IMR-90 (cell line): ENCODE measurements around the gene RAB3IL1. TPM values are rescaled to one million over a fixed set of nuclear protein-coding genes. Genes with fewer than 3 reads are reported as not detected.

Source experiments
- ATAC-seq: fragments of 200-7000 bp; cut with Tn5 transposase; 2 replicates; pipeline ENCODE4 v1.9.1; 2020; ENCODE audit warnings: low read depth, mild to moderate bottlenecking, moderate library complexity
- BruUV-seq: library from RNA; stranded (reverse); fragments of 400-500 nt; replicated peaks from 2 replicates; lab custom pipeline; 2021; lab: Mats Ljungman, UMichigan
- CTCF ChIA-PET: fragments of 300-600 bp; formaldehyde crosslinking; extraction: SDS; loops from one replicate; lab custom pipeline; 2021; ENCODE audit warnings: antibody characterized with exemption; lab: Yijun Ruan, JAX
- POLR2A ChIA-PET: fragments of 300-600 bp; sonication (Branson Sonifier 250); formaldehyde crosslinking; loops from one replicate; lab custom pipeline; 2022; ENCODE audit warnings: antibody characterized with exemption; ENCODE audit not compliant: unreplicated experiment; lab: Charles Lee
- DNase-seq: peaks from one replicate; pipeline ENCODE4 v3.0.0; 2013
- H2AFZ ChIP-seq: replicated peaks from 2 replicates; pipeline ENCODE3; 2013; ENCODE audit warnings: low read length, mild to moderate bottlenecking; ENCODE audit not compliant: poor library complexity
- H2AK5ac ChIP-seq: 2 replicates; pipeline ENCODE4 v1.6.1; 2013; ENCODE audit warnings: low read depth, low read length, inconsistent platforms
- H2AK9ac ChIP-seq: replicated peaks from 2 replicates; pipeline ENCODE3; 2013; ENCODE audit warnings: mild to moderate bottlenecking, low read depth, low read length, moderate library complexity; ENCODE audit not compliant: poor library complexity
- H2BK120ac ChIP-seq: 2 replicates; pipeline ENCODE4 v1.6.1; 2013; ENCODE audit warnings: low read depth, low read length, inconsistent platforms
- H2BK15ac ChIP-seq: 3 replicates; pipeline ENCODE4 v1.6.1; 2013; ENCODE audit warnings: low read depth, low read length, inconsistent platforms
- H2BK20ac ChIP-seq: 2 replicates; pipeline ENCODE4 v1.6.1; 2013; ENCODE audit warnings: low read depth, mild to moderate bottlenecking, inconsistent platforms, low read length, moderate library complexity
- H2BK5ac ChIP-seq: 2 replicates; pipeline ENCODE4 v1.6.1; 2013; ENCODE audit warnings: mild to moderate bottlenecking, low read depth, low read length, inconsistent platforms; ENCODE audit not compliant: poor library complexity, severe bottlenecking
- H3K14ac ChIP-seq: replicated peaks from 2 replicates; pipeline ENCODE4 v1.6.1; 2013; ENCODE audit warnings: low read depth, low read length, inconsistent platforms
- H3K18ac ChIP-seq: 2 replicates; pipeline ENCODE4 v1.6.1; 2013; ENCODE audit warnings: low read depth, low read length, control low read depth
- H3K23ac ChIP-seq: 2 replicates; pipeline ENCODE4 v1.6.1; 2013; ENCODE audit warnings: low read depth, low read length, inconsistent platforms
- H3K27ac ChIP-seq: 2 replicates; pipeline ENCODE4 v1.5.1; 2013; ENCODE audit warnings: mild to moderate bottlenecking, control low read depth, low read length; ENCODE audit not compliant: insufficient read depth
- H3K27me3 ChIP-seq: 2 replicates; pipeline ENCODE4 v1.6.1; 2013; ENCODE audit warnings: low read length; ENCODE audit not compliant: control insufficient read depth, insufficient read depth
- H3K36me3 ChIP-seq: 2 replicates; pipeline ENCODE4 v1.6.1; 2013; ENCODE audit warnings: low read length, mixed read lengths; ENCODE audit not compliant: control insufficient read depth, insufficient read depth
- H3K4ac ChIP-seq: 2 replicates; pipeline ENCODE4 v1.6.1; 2013; ENCODE audit warnings: low read depth, low read length, inconsistent platforms
- H3K4me1 ChIP-seq: 2 replicates; pipeline ENCODE4 v1.6.1; 2013; ENCODE audit warnings: low read length, mixed read lengths; ENCODE audit not compliant: control insufficient read depth, insufficient read depth
- H3K4me2 ChIP-seq: 2 replicates; pipeline ENCODE4 v1.6.1; 2013; ENCODE audit warnings: low read depth, mild to moderate bottlenecking, control low read depth, low read length, moderate library complexity
- H3K4me3 ChIP-seq: 2 replicates; pipeline ENCODE4 v1.5.1; 2013; ENCODE audit warnings: low read depth, mild to moderate bottlenecking, control low read depth, low read length, moderate library complexity; ENCODE audit not compliant: insufficient read depth
- H3K56ac ChIP-seq: 2 replicates; pipeline ENCODE4 v1.6.1; 2013; ENCODE audit warnings: low read length, inconsistent platforms; ENCODE audit not compliant: insufficient read depth; ENCODE audit errors: extremely low read depth
- H3K79me1 ChIP-seq, 2 experiments: 2 replicates each; pipeline ENCODE4 v1.6.1; 2013; ENCODE audit warnings: low read length in 2 of 2, inconsistent platforms in 1 of 2, low read depth in 1 of 2
- H3K9ac ChIP-seq: 2 replicates; pipeline ENCODE4 v1.6.1; 2013; ENCODE audit warnings: low read depth, low read length, control low read depth
- H3K9me1 ChIP-seq: 2 replicates; pipeline ENCODE4 v1.6.1; 2013; ENCODE audit warnings: low read length, inconsistent platforms; ENCODE audit not compliant: insufficient read depth
- H3K9me3 ChIP-seq: 2 replicates; pipeline ENCODE4 v1.6.1; 2013; ENCODE audit warnings: low read length; ENCODE audit not compliant: control insufficient read depth, insufficient read depth
- H4K20me1 ChIP-seq: 2 replicates; pipeline ENCODE4 v1.6.1; 2013; ENCODE audit warnings: low read length, inconsistent platforms; ENCODE audit not compliant: insufficient read depth
- H4K5ac ChIP-seq: 2 replicates; pipeline ENCODE4 v1.6.1; 2013; ENCODE audit warnings: mild to moderate bottlenecking, low read depth, low read length, control low read depth
- H4K8ac ChIP-seq, 2 experiments: 2 replicates each; pipeline ENCODE4 v1.6.1; 2013; ENCODE audit warnings: low read depth in 2 of 2, low read length in 2 of 2, control low read depth in 1 of 2, inconsistent platforms in 1 of 2
- H4K91ac ChIP-seq: 2 replicates; pipeline ENCODE4 v1.6.1; 2013; ENCODE audit warnings: low read depth, low read length, inconsistent platforms; ENCODE audit not compliant: insufficient read depth
- BHLHE40 ChIP-seq: fragments of 150-350 bp; IDR thresholded peaks from 2 replicates; pipeline ENCODE4 v1.6.1; 2016; ENCODE audit warnings: mild to moderate bottlenecking, low read depth, low read length
- CEBPB ChIP-seq: IDR thresholded peaks from 2 replicates; pipeline ENCODE4 v1.6.1; 2012; ENCODE audit warnings: low read depth, low read length, improper control_type of control experiment
- CHD1 ChIP-seq: IDR thresholded peaks from 2 replicates; pipeline ENCODE4 v1.6.1; 2012; ENCODE audit warnings: low read depth, low read length, improper control_type of control experiment
- ELK1 ChIP-seq: fragments of 150-350 bp; IDR thresholded peaks from 2 replicates; pipeline ENCODE4 v1.6.1; 2016; ENCODE audit warnings: low read depth, mild to moderate bottlenecking, low read length, moderate library complexity, borderline replicate concordance
- FOS ChIP-seq: fragments of 150-350 bp; IDR thresholded peaks from 2 replicates; pipeline ENCODE4 v1.6.1; 2016; ENCODE audit warnings: low read depth, low read length
- MAFK ChIP-seq: IDR thresholded peaks from 2 replicates; pipeline ENCODE4 v1.6.1; 2012; ENCODE audit warnings: low read depth, low read length, improper control_type of control experiment
- NFE2L2 ChIP-seq: fragments of 150-350 bp; IDR thresholded peaks from 2 replicates; pipeline ENCODE4 v1.6.1; 2016; ENCODE audit warnings: low read depth, mild to moderate bottlenecking, low read length
- POLR2A ChIP-seq: IDR thresholded peaks from 2 replicates; pipeline ENCODE4 v1.6.1; 2012; ENCODE audit warnings: mild to moderate bottlenecking, low read depth, low read length
- RAD21 ChIP-seq: IDR thresholded peaks from 2 replicates; pipeline ENCODE4 v1.6.1; 2012; ENCODE audit warnings: low read length, improper control_type of control experiment
- RCOR1 ChIP-seq: IDR thresholded peaks from 2 replicates; pipeline ENCODE4 v1.6.1; 2012; ENCODE audit warnings: mild to moderate bottlenecking, low read length, improper control_type of control experiment; ENCODE audit not compliant: insufficient replicate concordance
- RFX5 ChIP-seq: IDR thresholded peaks from 2 replicates; pipeline ENCODE4 v1.8.0; 2012; ENCODE audit warnings: low read depth, mild to moderate bottlenecking, low read length, moderate library complexity
- SMC3 ChIP-seq: fragments of 150-350 bp; IDR thresholded peaks from 2 replicates; pipeline ENCODE4 v1.6.1; 2016; ENCODE audit warnings: low read depth, mild to moderate bottlenecking, antibody characterized with exemption, low read length, moderate library complexity
- USF2 ChIP-seq: fragments of 150-350 bp; IDR thresholded peaks from 2 replicates; pipeline ENCODE4 v1.6.1; 2017; ENCODE audit warnings: mild to moderate bottlenecking, antibody characterized with exemption, low read length, low read depth
- WGBS, 2 experiments: methylation state at CpG; one replicate each; pipeline versions ENCODE4 v1.1.5 to v1.1.7; 2013; ENCODE audit warnings: missing lambda C conversion rate in 2 of 2; ENCODE audit not compliant: insufficient read length in 1 of 2; ENCODE audit errors: extremely low coverage in 2 of 2; 5-methylcytosine and 5-hydroxymethylcytosine counted together
- dilution Hi-C: fragments of 300-500 bp; cut with HindIII; formaldehyde crosslinking; loops from one replicate; pipeline ENCODE4 v1.14.3; 2018; ENCODE audit warnings: low sequenced_read_pairs; ENCODE audit not compliant: unreplicated experiment
- in situ Hi-C: fragments of 300-500 bp; cut with MboI; formaldehyde crosslinking; loops from 3 replicates; pipeline ENCODE4 v1.14.3; 2019; ENCODE audit warnings: low sequenced_read_pairs, inconsistent platforms, mixed read lengths
- intact Hi-C: fragments of 100-400 bp; cut with micrococcal nuclease; formaldehyde crosslinking; loops from 2 replicates; pipeline ENCODE4 v1.10.0; 2022
- polyA plus RNA-seq, 3 experiments: library from polyadenylated mRNA; depleted of rRNA; stranded (reverse); fragments of >200 nt; gene quantifications; 2 replicates each; pipeline ENCODE4 v1.2.3, GENCODE V29; 2012; ENCODE audit warnings: low replicate concordance in 1 of 3
- total RNA-seq: library from RNA; depleted of rRNA; stranded (reverse); fragments of >200 nt; gene quantifications from 2 replicates; pipeline ENCODE4 v1.2.3, GENCODE V29; 2012
- TF ChIP-seq, protein P1 (sequence below): conservative IDR thresholded peaks from 2 replicates; pipeline ENCODE4 v1.5.1; 2012; ENCODE audit warnings: mild to moderate bottlenecking, low read depth, low read length, improper control_type of control experiment

The RAB3IL1 gene
- total and polyA plus RNA-seq, 2 of the 4 experiments (the other 2 are of a cell fraction), result 0.72 to 1.9 TPM

- TF ChIP-seq NFE2L2, result no peak
These were observed 32.1 kb downstream of the RAB3IL1 start (continued) for GRCh38 chr11:61885166-61885778.

DNA sequence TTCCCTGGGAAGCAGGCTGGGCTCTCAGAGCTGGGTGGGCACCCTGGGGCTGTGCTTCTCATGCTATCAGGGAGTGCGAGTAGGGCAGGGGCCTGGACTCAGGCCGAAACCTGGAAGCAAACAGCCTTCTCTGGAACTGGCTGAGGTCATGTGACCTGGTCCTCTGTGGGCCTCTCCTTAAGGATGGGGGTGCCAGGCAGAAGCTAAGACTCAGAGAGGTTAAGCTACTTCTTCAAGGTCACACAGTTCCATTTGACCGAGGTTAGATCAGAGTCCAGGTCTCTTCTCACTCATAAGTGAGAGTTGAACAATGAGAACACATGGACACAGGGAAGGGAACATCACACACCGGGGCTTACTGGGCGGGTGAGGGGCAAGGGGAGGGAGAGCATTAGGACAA is 33.4 kb downstream of the RAB3IL1 start:
- no peak overlapping the region for H3K4me3 ChIP-seq
- H3K27ac ChIP-seq, result no peak overlapping the region
- no peak overlapping the region for H2AK5ac ChIP-seq
- no peak overlapping the region for H2AFZ ChIP-seq
- WGBS, 2 experiments, result no CpG with 5 or more reads among the region's 5 CpGs
- ATAC-seq, result no peak
- no peak overlapping the region for H2BK5ac ChIP-seq
- H3K79me1 ChIP-seq, result peaks cover 28 to 78% of the 10 kb centered on the region in 2 experiments
- no peak overlapping the region for H3K9ac ChIP-seq
- no peak overlapping the region for H2BK15ac ChIP-seq
- no peak overlapping the region for H3K18ac ChIP-seq
- H4K91ac ChIP-seq, result no peak overlapping the region
- no peak overlapping the region for H3K23ac ChIP-seq
- no peak overlapping the region for H2AK9ac ChIP-seq
- no peak overlapping the region for H4K8ac ChIP-seq
- H3K9me1 ChIP-seq, result peaks cover 28% of the 10 kb centered on the region
- no peak overlapping the region for H4K5ac ChIP-seq
- POLR2A ChIA-PET, result interaction anchor here (1.1 kb wide), 1 partner anchor 66 kb away, joined by 4 read pairs; no protein-coding TSS in a partner anchor
- no peak for DNase-seq
- H2BK20ac ChIP-seq, result no peak overlapping the region
- no TSS peak for BruUV-seq
- dilution Hi-C loops (no loop called here), intact Hi-C loops (no loop called here), in situ Hi-C loops (no loop called here)
- H3K56ac ChIP-seq, result no peak overlapping the region
- H2BK120ac ChIP-seq, result no peak overlapping the region
- peaks cover 7% of the 10 kb centered on the region for H3K36me3 ChIP-seq
- H4K20me1 ChIP-seq, result peaks cover 23% of the 10 kb centered on the region; the same call in 1 of the 2 replicates
- H3K27me3 ChIP-seq, result no peaks in the 10 kb centered on the region
- H3K4ac ChIP-seq, result no peak overlapping the region
- H3K9me3 ChIP-seq, result peaks cover 3% of the 10 kb centered on the region; the same call in 1 of the 2 replicates
- peaks cover 15% of the 10 kb centered on the region for H3K4me1 ChIP-seq
- CTCF ChIA-PET, result no interaction called here
- no peak overlapping the region for H3K4me2 ChIP-seq
- H3K14ac ChIP-seq, result no peak overlapping the region
- TF ChIP-seq ELK1 (no peak), RFX5 (no peak), CHD1 (no peak), MAFK (no peak), CEBPB (no peak), USF2 (no peak), BHLHE40 (no peak), FOS (no peak), SMC3 (no peak), NFE2L2 (no peak), RCOR1 (no peak), RAD21 (no peak), POLR2A (no peak)
- TF ChIP-seq, protein P1, sequence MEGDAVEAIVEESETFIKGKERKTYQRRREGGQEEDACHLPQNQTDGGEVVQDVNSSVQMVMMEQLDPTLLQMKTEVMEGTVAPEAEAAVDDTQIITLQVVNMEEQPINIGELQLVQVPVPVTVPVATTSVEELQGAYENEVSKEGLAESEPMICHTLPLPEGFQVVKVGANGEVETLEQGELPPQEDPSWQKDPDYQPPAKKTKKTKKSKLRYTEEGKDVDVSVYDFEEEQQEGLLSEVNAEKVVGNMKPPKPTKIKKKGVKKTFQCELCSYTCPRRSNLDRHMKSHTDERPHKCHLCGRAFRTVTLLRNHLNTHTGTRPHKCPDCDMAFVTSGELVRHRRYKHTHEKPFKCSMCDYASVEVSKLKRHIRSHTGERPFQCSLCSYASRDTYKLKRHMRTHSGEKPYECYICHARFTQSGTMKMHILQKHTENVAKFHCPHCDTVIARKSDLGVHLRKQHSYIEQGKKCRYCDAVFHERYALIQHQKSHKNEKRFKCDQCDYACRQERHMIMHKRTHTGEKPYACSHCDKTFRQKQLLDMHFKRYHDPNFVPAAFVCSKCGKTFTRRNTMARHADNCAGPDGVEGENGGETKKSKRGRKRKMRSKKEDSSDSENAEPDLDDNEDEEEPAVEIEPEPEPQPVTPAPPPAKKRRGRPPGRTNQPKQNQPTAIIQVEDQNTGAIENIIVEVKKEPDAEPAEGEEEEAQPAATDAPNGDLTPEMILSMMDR, result no peak
